Gastrocnemius medialis (tissue), 4 donors: ENCODE measurements around the gene PPM1D. TPM values are rescaled to one million over a fixed set of nuclear protein-coding genes. Genes with fewer than 3 reads are reported as not detected.

Experiments used
- ATAC-seq, 2 donors: fragments of 150-250 bp; one replicate each; pipeline ENCODE4 v1.9.1; 2016
- DNase-seq, 2 donors: peaks; one replicate each; pipeline ENCODE4 v3.0.0-alpha.2; 2019
- H3K27ac ChIP-seq, 4 donors: fragments of 200-600 bp; sonication (generic); 1 replicate in 1 of 4; 2 replicates in 3 of 4; pipeline ENCODE4 v1.5.1; 2016 to 2018; ENCODE audit warnings: mild to moderate bottlenecking in 2 of 4, moderate library complexity in 1 of 4
- H3K27me3 ChIP-seq, 3 donors: fragments of 200-600 bp; sonication (generic) in 2 of 3; 1 replicate in 1 of 3; 2 replicates in 2 of 3; pipeline versions ENCODE4 v1.5.1 to v1.6.0; 2016 to 2019; ENCODE audit warnings: mild to moderate bottlenecking in 1 of 3, moderate library complexity in 1 of 3
- H3K36me3 ChIP-seq, 2 donors: fragments of 200-600 bp; sonication (generic) in 1 of 2; one replicate each; pipeline ENCODE4 v1.5.1; 2017 to 2018
- H3K4me1 ChIP-seq, 2 donors: fragments of 200-600 bp; sonication (generic) in 1 of 2; one replicate each; pipeline ENCODE4 v1.5.1; 2016 to 2017; ENCODE audit warnings: mild to moderate bottlenecking in 2 of 2
- H3K4me3 ChIP-seq, 4 donors: fragments of 200-600 bp; sonication (generic) in 3 of 4; 1 replicate in 1 of 4; 2 replicates in 3 of 4; pipeline ENCODE4 v1.5.1; 2016 to 2019; ENCODE audit warnings: mild to moderate bottlenecking in 2 of 4
- H3K9me3 ChIP-seq, 3 donors: fragments of 200-600 bp; sonication (generic) in 2 of 3; 1 replicate in 1 of 3; 2 replicates in 2 of 3; pipeline ENCODE4 v1.5.1; 2016 to 2019
- CTCF ChIP-seq, 5 experiments: fragments of 450-650 bp in 3 of 5; fragments of 200-600 bp in 2 of 5; sonication (generic) in 2 of 5; IDR thresholded peaks in 4 of 5; conservative IDR thresholded peaks in 1 of 5; 1 replicate in 4 of 5; 2 replicates in 1 of 5; pipeline ENCODE4 v1.5.1; 2016 to 2019; ENCODE audit warnings: antibody characterized with exemption in 5 of 5, mild to moderate bottlenecking in 3 of 5, moderate library complexity in 3 of 5
- POLR2A ChIP-seq, 2 donors: fragments of 450-650 bp; IDR thresholded peaks; one replicate each; pipeline ENCODE4 v1.6.1; 2017; ENCODE audit warnings: antibody characterized with exemption in 2 of 2, mild to moderate bottlenecking in 2 of 2, moderate library complexity in 2 of 2
- in situ Hi-C, 4 donors: fragments of 200-750 bp; cut with MboI; loops; one replicate each; pipeline versions ENCODE4 v1.15.0 to v1.8.0; 2017; ENCODE audit warnings: low sequenced_read_pairs in 4 of 4
- intact Hi-C: fragments of 100-400 bp; cut with DNase I; formaldehyde crosslinking; loops from one replicate; pipeline ENCODE4 v1.15.1; 2023; ENCODE audit warnings: low total_unique reads
- total RNA-seq, 4 donors: library from RNA; depleted of rRNA; stranded (reverse); fragments of >200 nt; gene quantifications; one replicate each; pipeline versions ENCODE4 v1.1.0 to v1.2.3, GENCODE V29; 2016

Gene PPM1D
- total RNA-seq, 4 donors from 2014 or later, result 4.6 to 11.4 (median 9.2) TPM

GRCh38 chr17:60627124-60627523 lies 27.1 kb downstream of the PPM1D start:
- Histone ChIP-seq H3K27me3 (no peaks in the 10 kb centered on the region), H3K36me3 (peaks cover 0 to 4% of the 10 kb centered on the region in 2 donors), H3K4me1 (peaks cover 17 to 30% of the 10 kb centered on the region in 2 donors), H3K9me3 (no peaks in the 10 kb centered on the region), H3K27ac (no peak overlapping the region), H3K4me3 (no peak overlapping the region)
- TF ChIP-seq CTCF (IDR thresholded peaks at IDR 0.05 in 4 of 5, conservative IDR thresholded peaks at IDR 0.05 in 1 of 5) (no peak), POLR2A (IDR thresholded peaks at IDR 0.05) (no peak)
- no peak for ATAC-seq
- no peak for DNase-seq
- intact Hi-C loops, result no loop called here
- in situ Hi-C loops, result loop anchor here in 1 of 4 donors (25.0 kb wide), 1 partner anchor 165 kb away; no protein-coding TSS in a partner anchor

- H3K4me3 ChIP-seq, result no peak overlapping the region
- intact Hi-C loops, result no loop called here
- H3K9me3 ChIP-seq, result no peaks in the 10 kb centered on the region
- H3K27me3 ChIP-seq, result no peaks in the 10 kb centered on the region
- TF ChIP-seq POLR2A (IDR thresholded peaks at IDR 0.05) (no peak), CTCF (IDR thresholded peaks at IDR 0.05 in 4 of 5, conservative IDR thresholded peaks at IDR 0.05 in 1 of 5) (no peak)
- H3K4me1 ChIP-seq, result peaks cover 17 to 30% of the 10 kb centered on the region in 2 donors
- H3K36me3 ChIP-seq, result peaks cover 0 to 4% of the 10 kb centered on the region in 2 donors
- ATAC-seq (no peak), DNase-seq (no peak)
- in situ Hi-C loops, result loop anchor here in 1 of 4 donors (25.0 kb wide), 1 partner anchor 166 kb away; no protein-coding TSS in a partner anchor
- H3K27ac ChIP-seq, result peak overlapping the region; percentile 4 to 63 (median 53)
These were observed 28.4 kb downstream of the PPM1D start for GRCh38 chr17:60628252-60628889.

GRCh38 chr17:60629120-60629519 lies 29.1 kb downstream of the PPM1D start:
- in situ Hi-C loops, result loop anchor here in 1 of 4 donors (25.0 kb wide), 1 partner anchor 167 kb away; no protein-coding TSS in a partner anchor
- DNase-seq (no peak), ATAC-seq (peak; percentile 95 to 98)
- H3K4me1 ChIP-seq, result peaks cover 17 to 30% of the 10 kb centered on the region in 2 donors
- H3K27ac ChIP-seq, result peak overlapping the region; percentile 13 to 63 (median 53)
- no peaks in the 10 kb centered on the region for H3K9me3 ChIP-seq
- intact Hi-C loops, result no loop called here
- no peak for TF ChIP-seq POLR2A (IDR thresholded peaks at IDR 0.05)
- no peak for TF ChIP-seq CTCF (IDR thresholded peaks at IDR 0.05 in 4 of 5, conservative IDR thresholded peaks at IDR 0.05 in 1 of 5)
- no peak overlapping the region for H3K4me3 ChIP-seq
- no peaks in the 10 kb centered on the region for H3K27me3 ChIP-seq
- H3K36me3 ChIP-seq, result peaks cover 0 to 8% of the 10 kb centered on the region in 2 donors

GRCh38 chr17:60630352-60630751 lies 30.4 kb downstream of the PPM1D start:
- H3K36me3 ChIP-seq, result peaks cover 0 to 16% of the 10 kb centered on the region in 2 donors
- in situ Hi-C loops, result loop anchor here in 3 of 4 donors (10.0 to 25.0 kb wide), 3 partner anchors 46 to 168 kb away; no protein-coding TSS in a partner anchor

More at GRCh38 chr17:60630352-60630751, 30.4 kb downstream of the PPM1D start:
- intact Hi-C loops, result loop anchor here (10.0 kb wide), 1 partner anchor 156 kb away; no protein-coding TSS in a partner anchor
- peak; percentile 7 to 22 for DNase-seq
- Histone ChIP-seq H3K27ac (peak overlapping the region; percentile 2 to 26 (median 10)), H3K27me3 (no peaks in the 10 kb centered on the region), H3K4me1 (peaks cover 13 to 26% of the 10 kb centered on the region in 2 donors), H3K9me3 (no peaks in the 10 kb centered on the region), H3K4me3 (no peak overlapping the region)
- TF ChIP-seq CTCF (IDR thresholded peaks at IDR 0.05 in 4 of 5, conservative IDR thresholded peaks at IDR 0.05 in 1 of 5), result no peak
- TF ChIP-seq POLR2A (IDR thresholded peaks at IDR 0.05), result no peak
- ATAC-seq, result no peak
